ENCODE data around the gene BMI1. TPM values are rescaled to one million over a fixed set of nuclear protein-coding genes. Genes with fewer than 3 reads are reported as not detected.

The BMI1 gene
- total and polyA plus RNA-seq, 2 donors from 2014 or later: 18.7 to 49.0 TPM

DNA sequence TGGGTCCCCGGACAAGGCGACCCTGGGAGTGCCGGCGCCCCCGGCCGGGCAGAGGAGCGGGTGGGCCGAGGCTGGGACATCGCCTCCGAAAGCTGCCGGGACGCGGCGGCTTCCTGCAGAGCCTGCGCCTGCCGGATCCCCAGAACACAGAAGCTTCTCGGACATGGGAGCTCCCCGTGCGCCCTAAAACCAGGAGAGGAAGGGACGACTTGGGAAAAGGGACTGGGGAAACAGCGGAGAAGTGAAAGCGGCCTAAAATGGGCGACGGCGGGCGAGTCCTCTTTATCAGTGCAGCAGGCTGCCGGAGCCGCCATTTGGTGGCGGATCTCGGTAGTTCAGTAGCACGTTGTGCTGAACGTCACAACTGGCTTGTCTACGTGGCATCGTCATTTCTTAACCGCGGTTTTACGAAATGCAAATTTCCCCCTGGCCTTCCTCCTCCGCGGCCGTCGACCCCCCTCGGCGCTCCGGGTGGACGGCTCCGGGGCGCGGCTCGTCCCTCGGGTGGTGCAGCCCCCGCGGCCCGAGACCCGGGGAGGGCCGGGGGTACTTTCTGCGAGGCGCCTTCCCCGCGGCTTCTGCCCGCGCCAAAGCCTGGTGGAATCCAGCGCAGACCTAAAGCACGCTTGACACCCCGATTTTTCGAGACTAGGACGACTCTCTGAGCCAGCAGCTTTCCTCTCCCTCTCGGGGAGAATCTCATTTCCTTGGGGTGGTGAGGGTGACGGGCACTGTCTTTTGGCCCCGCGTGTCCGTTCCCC is 14.5 kb downstream of the BMI1 start:
- intact Hi-C loops (cut with DNase I): no loop called here
- peak overlapping the region in 1 of 3 donors; percentile 22 for H3K9ac ChIP-seq (ENCODE audit: low read length in 3 of 3)
- H3K4me1 ChIP-seq (ENCODE audit: control insufficient read depth in 2 of 3, insufficient read depth in 2 of 3, low read depth in 1 of 3, low read length in 3 of 3): peaks cover 0 to 13% (median 3%) of the 10 kb centered on the region in 3 donors
- no peaks in the 10 kb centered on the region for H3K36me3 ChIP-seq (ENCODE audit: control insufficient read depth in 2 of 3, insufficient read depth in 3 of 3, low read length in 3 of 3)
- peak; percentile 69 to 81 (median 78) for DNase-seq
- H3K9me3 ChIP-seq (ENCODE audit: control insufficient read depth in 2 of 3, insufficient read depth in 1 of 3, low read length in 3 of 3): peaks cover 0 to 2% (median 0%) of the 10 kb centered on the region in 3 donors
- no peak for TF ChIP-seq CTCF (IDR thresholded peaks at IDR 0.05; ENCODE audit: borderline replicate concordance, extremely low read depth, insufficient read depth)
- no peak overlapping the region for H3K27ac ChIP-seq (ENCODE audit: low read depth in 2 of 2, low read length in 2 of 2)
- peak overlapping the region; percentile 62 to 66 (median 64) for H3K4me3 ChIP-seq (ENCODE audit: low read length in 3 of 3)
- no peak for FAIRE-seq
- peaks cover 48% of the 10 kb centered on the region for H3K27me3 ChIP-seq (ENCODE audit: control insufficient read depth, insufficient read depth, low read length)

DNA sequence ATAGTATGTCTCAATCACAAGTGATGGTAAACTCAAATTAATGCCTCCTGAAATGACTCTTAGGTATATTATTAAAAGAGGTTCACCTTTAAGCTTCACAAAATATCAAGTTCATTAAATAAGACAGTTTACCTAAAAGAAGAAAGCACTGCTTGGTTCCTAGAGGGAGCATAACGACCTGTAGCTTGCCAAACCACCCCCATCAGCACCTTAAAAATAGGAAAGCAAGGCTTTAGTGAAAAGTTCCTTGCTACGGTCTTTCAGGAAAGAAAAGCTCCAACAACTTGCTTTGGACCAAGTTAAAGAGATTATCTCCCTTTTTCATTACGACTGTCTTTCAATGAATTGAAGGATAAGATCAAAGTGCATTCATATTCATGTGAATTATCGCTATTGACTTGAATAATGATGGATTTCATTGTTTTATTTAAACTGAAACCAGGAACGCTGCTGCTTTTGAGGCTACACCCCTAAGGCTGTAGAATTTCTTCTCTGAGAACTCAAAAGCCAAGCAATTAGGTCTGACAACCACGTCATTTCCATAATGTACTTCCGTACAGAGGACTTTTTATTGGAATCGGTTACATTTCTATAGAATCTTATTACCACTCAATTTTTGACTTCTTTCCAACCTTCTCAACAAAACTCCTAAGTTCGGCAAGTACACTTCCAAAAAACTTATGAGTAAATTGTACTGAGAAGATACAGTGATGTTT is 17.4 kb downstream of the BMI1 start:
- Histone ChIP-seq H3K27me3 (ENCODE audit: control insufficient read depth, insufficient read depth, low read length) (peaks cover 66% of the 10 kb centered on the region), H3K9me3 (ENCODE audit: control insufficient read depth in 2 of 3, insufficient read depth in 1 of 3, low read length in 3 of 3) (peaks cover 0 to 2% (median 0%) of the 10 kb centered on the region in 3 donors), H3K36me3 (ENCODE audit: control insufficient read depth in 2 of 3, insufficient read depth in 3 of 3, low read length in 3 of 3) (no peaks in the 10 kb centered on the region), H3K27ac (ENCODE audit: low read depth in 2 of 2, low read length in 2 of 2) (no peak overlapping the region), H3K4me1 (ENCODE audit: control insufficient read depth in 2 of 3, insufficient read depth in 2 of 3, low read depth in 1 of 3, low read length in 3 of 3) (peaks cover 0 to 16% (median 3%) of the 10 kb centered on the region in 3 donors), H3K9ac (ENCODE audit: low read length in 3 of 3) (no peak overlapping the region), H3K4me3 (ENCODE audit: low read length in 3 of 3) (no peak overlapping the region)
- intact Hi-C loops (cut with DNase I): no loop called here
- TF ChIP-seq CTCF (IDR thresholded peaks at IDR 0.05; ENCODE audit: borderline replicate concordance, extremely low read depth, insufficient read depth): no peak
- peak in 2 of 5 donors; percentile 29 to 57 for DNase-seq
- FAIRE-seq: no peak

DNA sequence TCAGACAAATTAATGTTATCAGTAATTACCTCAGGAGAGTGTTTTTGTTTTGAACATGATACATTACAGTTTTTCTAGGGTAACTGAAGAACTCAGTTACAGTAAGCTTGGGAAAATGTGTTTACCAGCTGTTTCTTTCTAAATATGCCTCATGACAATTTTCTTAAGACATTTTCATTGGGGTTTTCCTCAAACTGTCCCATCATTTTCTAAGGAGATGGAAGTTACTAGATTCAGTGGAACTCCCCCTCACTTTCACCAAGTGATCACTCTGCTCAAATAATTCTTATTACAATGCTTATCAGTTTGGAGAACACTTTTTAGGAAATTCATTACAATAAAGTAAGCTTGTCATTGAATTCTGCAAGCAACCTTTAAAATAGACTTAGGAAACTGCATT is 18.0 kb downstream of the BMI1 start:
- FAIRE-seq: no peak

More for the DNA sequence above, 18.0 kb downstream of the BMI1 start:
- H3K27me3 ChIP-seq (ENCODE audit: control insufficient read depth, insufficient read depth, low read length): peaks cover 67% of the 10 kb centered on the region
- no peaks in the 10 kb centered on the region for H3K36me3 ChIP-seq (ENCODE audit: control insufficient read depth in 2 of 3, insufficient read depth in 3 of 3, low read length in 3 of 3)
- peaks cover 0 to 16% (median 3%) of the 10 kb centered on the region in 3 donors for H3K4me1 ChIP-seq (ENCODE audit: control insufficient read depth in 2 of 3, insufficient read depth in 2 of 3, low read depth in 1 of 3, low read length in 3 of 3)
- H3K4me3 ChIP-seq (ENCODE audit: low read length in 3 of 3): no peak overlapping the region
- H3K9ac ChIP-seq (ENCODE audit: low read length in 3 of 3): no peak overlapping the region
- intact Hi-C loops (cut with DNase I): no loop called here
- no peak for TF ChIP-seq CTCF (IDR thresholded peaks at IDR 0.05; ENCODE audit: borderline replicate concordance, extremely low read depth, insufficient read depth)
- DNase-seq: no peak
- no peaks in the 10 kb centered on the region for H3K9me3 ChIP-seq (ENCODE audit: control insufficient read depth in 2 of 3, insufficient read depth in 1 of 3, low read length in 3 of 3)
- H3K27ac ChIP-seq (ENCODE audit: low read depth in 2 of 2, low read length in 2 of 2): no peak overlapping the region
